Colonic mucosa (tissue), 4 donors: ENCODE measurements around the gene TRA2B. TPM values are rescaled to one million over a fixed set of nuclear protein-coding genes. Genes with fewer than 3 reads are reported as not detected.
"Not testable (repeated sequence)": the region's sequence is repeated elsewhere in the genome, so short reads cannot be mapped to it uniquely, and the experiment has no call there.

Experiments
- DNase-seq: peaks from one replicate; pipeline ENCODE4 v3.0.0-alpha.2; 2020
- H3K27ac ChIP-seq: fragments of 200-600 bp; one replicate; pipeline ENCODE4 v1.8.0; 2021
- H3K27me3 ChIP-seq: fragments of 200-600 bp; one replicate; pipeline ENCODE4 v1.8.0; 2021
- H3K36me3 ChIP-seq: fragments of 200-600 bp; one replicate; pipeline ENCODE4 v1.8.0; 2021
- H3K4me1 ChIP-seq: fragments of 200-600 bp; one replicate; pipeline ENCODE4 v1.8.0; 2021; ENCODE audit warnings: mild to moderate bottlenecking
- H3K4me3 ChIP-seq: fragments of 200-600 bp; one replicate; pipeline ENCODE4 v1.8.0; 2021
- H3K9ac ChIP-seq, 2 donors: one replicate each; pipeline ENCODE4 v1.7.0; 2013; ENCODE audit warnings: control low read depth in 2 of 2, low read depth in 2 of 2, low read length in 2 of 2
- H3K9me3 ChIP-seq: fragments of 200-600 bp; one replicate; pipeline ENCODE4 v1.8.0; 2021
- CTCF ChIP-seq: fragments of 200-600 bp; IDR thresholded peaks from one replicate; pipeline ENCODE4 v1.8.0; 2022; ENCODE audit warnings: antibody characterized with exemption, mild to moderate bottlenecking
- intact Hi-C: fragments of 100-400 bp; cut with DNase I; formaldehyde crosslinking; loops from one replicate; pipeline ENCODE4 v1.14.1; 2022
- total RNA-seq, 2 donors: library from RNA; stranded (reverse); fragmentation: NEBNext Ultra II Directional in 1 of 2; extraction: Animal tissue kit (Norgen Biotek cat#: 25700) in 1 of 2; gene quantifications; one replicate each; pipeline ENCODE4 v1.2.1, GENCODE V29; 2021
- donor health status: healthy.
- donor health status: DM: no; HTN: no; CAD: no.
- donor health status: DM: no; HTN: no; CAD: no.

The TRA2B gene
- total RNA-seq, 2 donors from 2014 or later, result 98.8 to 140 TPM

GRCh38 chr3:185912512-185912911 is 25.3 kb downstream of the TRA2B start:
- Histone ChIP-seq H3K27ac (no peak overlapping the region), H3K4me1 (no peaks in the 10 kb centered on the region), H3K9me3 (no peaks in the 10 kb centered on the region), H3K36me3 (no peaks in the 10 kb centered on the region), H3K4me3 (no peak overlapping the region), H3K27me3 (no peaks in the 10 kb centered on the region), H3K9ac (no peak overlapping the region)
- intact Hi-C loops, result no loop called here
- TF ChIP-seq CTCF, result no peak
- DNase-seq, result no peak

- DNase-seq, intact Hi-C loops, H3K4me3 ChIP-seq, H3K36me3 ChIP-seq, H3K4me1 ChIP-seq, H3K9me3 ChIP-seq, H3K27ac ChIP-seq, H3K27me3 ChIP-seq, H3K9ac ChIP-seq: not testable (repeated sequence)
Measured at GRCh38 chr3:185911076-185911448, 26.8 kb downstream of the TRA2B start.

- intact Hi-C loops, DNase-seq, H3K9me3 ChIP-seq, H3K4me3 ChIP-seq, H3K27me3 ChIP-seq, H3K9ac ChIP-seq, H3K4me1 ChIP-seq, H3K27ac ChIP-seq, H3K36me3 ChIP-seq: not testable (repeated sequence)
Measured at GRCh38 chr3:185910322-185911075, 27.3 kb downstream of the TRA2B start.

- H3K27me3 ChIP-seq, H3K4me1 ChIP-seq, H3K27ac ChIP-seq, intact Hi-C loops, H3K36me3 ChIP-seq, H3K4me3 ChIP-seq, DNase-seq, H3K9me3 ChIP-seq, H3K9ac ChIP-seq: not testable (repeated sequence)
Measured at GRCh38 chr3:185909913-185910312, 27.9 kb downstream of the TRA2B start.

GRCh38 chr3:185900228-185900627 is 37.6 kb downstream of the TRA2B start:
- Histone ChIP-seq H3K4me1 (no peaks in the 10 kb centered on the region), H3K27me3 (no peaks in the 10 kb centered on the region), H3K27ac (no peak overlapping the region), H3K36me3 (no peaks in the 10 kb centered on the region), H3K4me3 (no peak overlapping the region), H3K9ac (no peak overlapping the region), H3K9me3 (no peaks in the 10 kb centered on the region)
- DNase-seq, result no peak
- intact Hi-C loops, result no loop called here
- no peak for TF ChIP-seq CTCF

GRCh38 chr3:185896636-185897035 is 41.2 kb downstream of the TRA2B start:
- no peak for TF ChIP-seq CTCF
- intact Hi-C loops, result no loop called here

GRCh38 chr3:185887066-185887465 is 50.7 kb downstream of the TRA2B start:
- intact Hi-C loops, result no loop called here
- Histone ChIP-seq H3K27me3 (no peaks in the 10 kb centered on the region), H3K4me3 (no peak overlapping the region), H3K9ac (no peak overlapping the region), H3K36me3 (no peaks in the 10 kb centered on the region), H3K4me1 (no peaks in the 10 kb centered on the region), H3K9me3 (no peaks in the 10 kb centered on the region), H3K27ac (no peak overlapping the region)
- TF ChIP-seq CTCF, result no peak
- no peak for DNase-seq

More at GRCh38 chr3:185896636-185897035, 41.2 kb downstream of the TRA2B start:
- no peaks in the 10 kb centered on the region for H3K27me3 ChIP-seq
- no peaks in the 10 kb centered on the region for H3K9me3 ChIP-seq
- H3K4me3 ChIP-seq, result no peak overlapping the region
- no peak overlapping the region for H3K27ac ChIP-seq
- no peak overlapping the region for H3K9ac ChIP-seq
- no peak for DNase-seq
- no peaks in the 10 kb centered on the region for H3K36me3 ChIP-seq
- no peaks in the 10 kb centered on the region for H3K4me1 ChIP-seq
